Measurements from ENCODE around the gene GGA1. TPM values are rescaled to one million over a fixed set of nuclear protein-coding genes. Genes with fewer than 3 reads are reported as not detected.

Gene GGA1
- total and polyA plus RNA-seq, 9 of the 15 experiments (the other 6 are each of a cell fraction or from before 2014, with no cell fraction given), result 1.5 to 69.5 (median 31.6) TPM

GRCh38 chr22:37661160-37661924 is 52.7 kb downstream of the GGA1 start (continued):
- TF ChIP-seq TFAP4 (CRISPR knock-in tag; IDR thresholded peaks at IDR 0.05; ENCODE audit: borderline replicate concordance) (peak; percentile 50; the same call in 1 of the 2 replicates), RBFOX2 (IDR thresholded peaks at IDR 0.05; ENCODE audit: low read depth, low read length) (no peak), THRA (IDR thresholded peaks at IDR 0.05) (no peak), ZKSCAN1 (IDR thresholded peaks at IDR 0.05; ENCODE audit: low read depth, low read length) (no peak), RBM34 (IDR thresholded peaks at IDR 0.05; ENCODE audit: borderline replicate concordance, insufficient read depth, low read length) (no peak), ZNF12 (CRISPR knock-in tag; IDR thresholded peaks at IDR 0.05) (no peak), MGA (IDR thresholded peaks at IDR 0.05) (0 out of 2 replicates have a peak, but pooled peaks have one; percentile 12), ELF1 (tag; IDR thresholded peaks at IDR 0.05) (no peak), NELFE (IDR thresholded peaks at IDR 0.05; ENCODE audit: insufficient read depth, insufficient read length) (no peak), ZNF398 (CRISPR knock-in tag; IDR thresholded peaks at IDR 0.05) (no peak)

Data from K562 (cell line).